Osteocyte (in vitro differentiated cells): ENCODE data around the gene S1PR4. TPM values are rescaled to one million over a fixed set of nuclear protein-coding genes. Genes with fewer than 3 reads are reported as not detected.
"Not testable (repeated sequence)": the region's sequence is repeated elsewhere in the genome, so short reads cannot be mapped to it uniquely, and the experiment has no call there.

Experiments
- DNase-seq: peaks from one replicate; pipeline ENCODE4 v3.0.0; 2021; ENCODE audit warnings: mixed read lengths; ENCODE audit not compliant: unreplicated experiment; ENCODE audit errors: extremely low spot score
- H3K27ac Mint-ChIP-seq: one replicate; pipeline ENCODE4 v1.8.0; 2021; ENCODE audit warnings: mild to moderate bottlenecking, mixed read lengths; ENCODE audit not compliant: unreplicated experiment
- H3K27me3 Mint-ChIP-seq: one replicate; pipeline ENCODE4 v1.8.0; 2021; ENCODE audit warnings: mixed read lengths; ENCODE audit not compliant: unreplicated experiment
- H3K36me3 Mint-ChIP-seq: one replicate; pipeline ENCODE4 v1.8.0; 2021; ENCODE audit warnings: mixed read lengths; ENCODE audit not compliant: unreplicated experiment
- H3K4me1 Mint-ChIP-seq: one replicate; pipeline ENCODE4 v1.8.0; 2021; ENCODE audit warnings: mixed read lengths; ENCODE audit not compliant: unreplicated experiment
- H3K4me3 Mint-ChIP-seq: one replicate; pipeline ENCODE4 v1.8.0; 2021; ENCODE audit warnings: mild to moderate bottlenecking, moderate library complexity, mixed read lengths; ENCODE audit not compliant: unreplicated experiment
- H3K9me3 Mint-ChIP-seq: one replicate; pipeline ENCODE4 v1.8.0; 2021; ENCODE audit warnings: mixed read lengths; ENCODE audit not compliant: unreplicated experiment
- total RNA-seq: library from RNA; stranded (reverse); gene quantifications from 2 replicates; pipeline ENCODE4 v1.2.1, GENCODE V29; 2021
- TF ChIP-seq, protein P1 (sequence below): fragments of 200-600 bp; sonication (generic); IDR thresholded peaks from 2 replicates; pipeline ENCODE4 v1.5.0; 2021; ENCODE audit warnings: antibody characterized with exemption, mild to moderate bottlenecking, moderate library complexity

S1PR4 gene
- total RNA-seq, 1 donor from 2014 or later: not detected

GRCh38 chr19:3210347-3211017 lies 31.9 kb downstream of the S1PR4 start:
- no peaks in the 10 kb centered on the region for H3K9me3 Mint-ChIP-seq
- H3K4me3 Mint-ChIP-seq: no peak overlapping the region
- H3K36me3 Mint-ChIP-seq: peaks cover 7% of the 10 kb centered on the region
- TF ChIP-seq, protein P1, sequence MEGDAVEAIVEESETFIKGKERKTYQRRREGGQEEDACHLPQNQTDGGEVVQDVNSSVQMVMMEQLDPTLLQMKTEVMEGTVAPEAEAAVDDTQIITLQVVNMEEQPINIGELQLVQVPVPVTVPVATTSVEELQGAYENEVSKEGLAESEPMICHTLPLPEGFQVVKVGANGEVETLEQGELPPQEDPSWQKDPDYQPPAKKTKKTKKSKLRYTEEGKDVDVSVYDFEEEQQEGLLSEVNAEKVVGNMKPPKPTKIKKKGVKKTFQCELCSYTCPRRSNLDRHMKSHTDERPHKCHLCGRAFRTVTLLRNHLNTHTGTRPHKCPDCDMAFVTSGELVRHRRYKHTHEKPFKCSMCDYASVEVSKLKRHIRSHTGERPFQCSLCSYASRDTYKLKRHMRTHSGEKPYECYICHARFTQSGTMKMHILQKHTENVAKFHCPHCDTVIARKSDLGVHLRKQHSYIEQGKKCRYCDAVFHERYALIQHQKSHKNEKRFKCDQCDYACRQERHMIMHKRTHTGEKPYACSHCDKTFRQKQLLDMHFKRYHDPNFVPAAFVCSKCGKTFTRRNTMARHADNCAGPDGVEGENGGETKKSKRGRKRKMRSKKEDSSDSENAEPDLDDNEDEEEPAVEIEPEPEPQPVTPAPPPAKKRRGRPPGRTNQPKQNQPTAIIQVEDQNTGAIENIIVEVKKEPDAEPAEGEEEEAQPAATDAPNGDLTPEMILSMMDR: peak; percentile 64
- H3K4me1 Mint-ChIP-seq: no peaks in the 10 kb centered on the region
- H3K27me3 Mint-ChIP-seq: no peaks in the 10 kb centered on the region
- DNase-seq: no peak
- no peak overlapping the region for H3K27ac Mint-ChIP-seq

GRCh38 chr19:3211191-3211590 lies 32.6 kb downstream of the S1PR4 start:
- Mint-ChIP-seq H3K27me3 (no peaks in the 10 kb centered on the region), H3K36me3 (peaks cover 7% of the 10 kb centered on the region), H3K9me3 (no peaks in the 10 kb centered on the region), H3K27ac (no peak overlapping the region), H3K4me3 (no peak overlapping the region), H3K4me1 (no peaks in the 10 kb centered on the region)
- TF ChIP-seq, protein P1: no peak
- DNase-seq: no peak

GRCh38 chr19:3213159-3213558 lies 34.6 kb downstream of the S1PR4 start:
- H3K27ac Mint-ChIP-seq: no peak overlapping the region
- no peak for DNase-seq
- no peak overlapping the region for H3K4me3 Mint-ChIP-seq
- H3K36me3 Mint-ChIP-seq: peaks cover 5% of the 10 kb centered on the region
- H3K9me3 Mint-ChIP-seq: no peaks in the 10 kb centered on the region
- H3K4me1 Mint-ChIP-seq: no peaks in the 10 kb centered on the region
- TF ChIP-seq, protein P1: no peak
- no peaks in the 10 kb centered on the region for H3K27me3 Mint-ChIP-seq

DNA sequence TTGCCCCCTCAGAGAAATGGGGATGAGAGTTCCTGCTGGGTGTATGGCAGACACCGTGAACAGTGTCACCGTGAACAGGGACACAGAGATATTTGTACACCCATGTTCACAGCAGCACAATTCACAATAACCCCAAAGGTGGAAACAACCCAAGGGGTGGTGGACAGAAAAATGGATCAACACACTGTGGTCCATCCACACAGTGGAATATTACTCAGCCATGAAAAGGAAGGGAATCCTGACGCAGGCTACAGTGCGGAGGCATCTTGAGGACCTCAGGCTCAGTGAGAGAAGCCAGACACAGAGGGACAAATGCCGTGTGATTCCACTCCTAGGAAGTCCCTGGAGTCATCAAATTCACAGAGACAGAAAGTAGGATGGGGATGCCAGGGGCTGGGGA lies 38.3 kb downstream of the S1PR4 start:
- DNase-seq: no peak
- Mint-ChIP-seq H3K9me3 (no peaks in the 10 kb centered on the region), H3K4me1 (no peaks in the 10 kb centered on the region), H3K27me3 (no peaks in the 10 kb centered on the region), H3K4me3 (no peak overlapping the region), H3K27ac (no peak overlapping the region), H3K36me3 (no peaks in the 10 kb centered on the region)
- TF ChIP-seq, protein P1: no peak

DNA sequence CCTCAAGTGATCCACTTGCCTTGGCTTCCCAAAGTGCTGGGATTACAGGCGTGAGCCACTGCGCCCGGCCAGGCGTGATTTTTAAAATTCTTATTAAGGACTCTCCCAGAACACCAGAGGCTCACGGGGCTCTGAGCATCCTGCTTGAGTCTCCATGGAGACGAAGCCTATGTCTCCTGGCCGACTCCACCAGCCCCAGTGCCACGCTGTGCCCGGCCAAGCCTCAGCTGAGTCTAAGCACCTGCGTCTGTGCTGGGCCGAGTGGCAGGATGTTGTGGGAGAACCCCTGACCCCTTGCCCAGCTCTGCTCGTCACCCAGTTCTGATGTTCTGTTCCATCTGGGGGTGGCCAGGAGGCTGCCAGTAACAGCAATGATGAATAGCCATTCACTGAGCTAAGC lies 42.0 kb downstream of the S1PR4 start:
- Mint-ChIP-seq H3K9me3 (no peaks in the 10 kb centered on the region), H3K27ac (no peak overlapping the region), H3K4me1 (no peaks in the 10 kb centered on the region), H3K4me3 (no peak overlapping the region), H3K36me3 (no peaks in the 10 kb centered on the region), H3K27me3 (peaks cover 3% of the 10 kb centered on the region)
- DNase-seq: no peak
- TF ChIP-seq, protein P1: no peak

GRCh38 chr19:3221576-3221975 lies 43.0 kb downstream of the S1PR4 start:
- not testable (repeated sequence) for DNase-seq, H3K27me3 Mint-ChIP-seq, H3K9me3 Mint-ChIP-seq, H3K4me1 Mint-ChIP-seq, H3K27ac Mint-ChIP-seq, H3K4me3 Mint-ChIP-seq, H3K36me3 Mint-ChIP-seq
